Gastrocnemius medialis (tissue), 4 donors: ENCODE data around the gene IDUA. TPM values are rescaled to one million over a fixed set of nuclear protein-coding genes. Genes with fewer than 3 reads are reported as not detected.

Experiments
- ATAC-seq, 2 donors: fragments of 150-250 bp; one replicate each; pipeline ENCODE4 v1.9.1; 2016
- DNase-seq, 2 donors: peaks; one replicate each; pipeline ENCODE4 v3.0.0-alpha.2; 2019
- H3K27ac ChIP-seq, 4 donors: fragments of 200-600 bp; sonication (generic); 1 replicate in 1 of 4; 2 replicates in 3 of 4; pipeline ENCODE4 v1.5.1; 2016 to 2018; ENCODE audit warnings: mild to moderate bottlenecking in 2 of 4, moderate library complexity in 1 of 4
- H3K27me3 ChIP-seq, 3 donors: fragments of 200-600 bp; sonication (generic) in 2 of 3; 1 replicate in 1 of 3; 2 replicates in 2 of 3; pipeline versions ENCODE4 v1.5.1 to v1.6.0; 2016 to 2019; ENCODE audit warnings: mild to moderate bottlenecking in 1 of 3, moderate library complexity in 1 of 3
- H3K36me3 ChIP-seq, 2 donors: fragments of 200-600 bp; sonication (generic) in 1 of 2; one replicate each; pipeline ENCODE4 v1.5.1; 2017 to 2018
- H3K4me1 ChIP-seq, 2 donors: fragments of 200-600 bp; sonication (generic) in 1 of 2; one replicate each; pipeline ENCODE4 v1.5.1; 2016 to 2017; ENCODE audit warnings: mild to moderate bottlenecking in 2 of 2
- H3K4me3 ChIP-seq, 4 donors: fragments of 200-600 bp; sonication (generic) in 3 of 4; 1 replicate in 1 of 4; 2 replicates in 3 of 4; pipeline ENCODE4 v1.5.1; 2016 to 2019; ENCODE audit warnings: mild to moderate bottlenecking in 2 of 4
- H3K9me3 ChIP-seq, 3 donors: fragments of 200-600 bp; sonication (generic) in 2 of 3; 1 replicate in 1 of 3; 2 replicates in 2 of 3; pipeline ENCODE4 v1.5.1; 2016 to 2019
- POLR2A ChIP-seq, 2 donors: fragments of 450-650 bp; IDR thresholded peaks; one replicate each; pipeline ENCODE4 v1.6.1; 2017; ENCODE audit warnings: antibody characterized with exemption in 2 of 2, mild to moderate bottlenecking in 2 of 2, moderate library complexity in 2 of 2
- in situ Hi-C, 4 donors: fragments of 200-750 bp; cut with MboI; loops; one replicate each; pipeline versions ENCODE4 v1.15.0 to v1.8.0; 2017; ENCODE audit warnings: low sequenced_read_pairs in 4 of 4
- intact Hi-C: fragments of 100-400 bp; cut with DNase I; formaldehyde crosslinking; loops from one replicate; pipeline ENCODE4 v1.15.1; 2023; ENCODE audit warnings: low total_unique reads
- total RNA-seq, 4 donors: library from RNA; depleted of rRNA; stranded (reverse); fragments of >200 nt; gene quantifications; one replicate each; pipeline versions ENCODE4 v1.1.0 to v1.2.3, GENCODE V29; 2016
- TF ChIP-seq, protein P1 (sequence below), 5 experiments: fragments of 450-650 bp in 3 of 5; fragments of 200-600 bp in 2 of 5; sonication (generic) in 2 of 5; IDR thresholded peaks in 4 of 5; conservative IDR thresholded peaks in 1 of 5; 1 replicate in 4 of 5; 2 replicates in 1 of 5; pipeline ENCODE4 v1.5.1; 2016 to 2019; ENCODE audit warnings: antibody characterized with exemption in 5 of 5, mild to moderate bottlenecking in 3 of 5, moderate library complexity in 3 of 5

The IDUA gene
- total RNA-seq, 4 donors from 2014 or later = 0.12 to 10.8 (median 2.4) TPM

DNA sequence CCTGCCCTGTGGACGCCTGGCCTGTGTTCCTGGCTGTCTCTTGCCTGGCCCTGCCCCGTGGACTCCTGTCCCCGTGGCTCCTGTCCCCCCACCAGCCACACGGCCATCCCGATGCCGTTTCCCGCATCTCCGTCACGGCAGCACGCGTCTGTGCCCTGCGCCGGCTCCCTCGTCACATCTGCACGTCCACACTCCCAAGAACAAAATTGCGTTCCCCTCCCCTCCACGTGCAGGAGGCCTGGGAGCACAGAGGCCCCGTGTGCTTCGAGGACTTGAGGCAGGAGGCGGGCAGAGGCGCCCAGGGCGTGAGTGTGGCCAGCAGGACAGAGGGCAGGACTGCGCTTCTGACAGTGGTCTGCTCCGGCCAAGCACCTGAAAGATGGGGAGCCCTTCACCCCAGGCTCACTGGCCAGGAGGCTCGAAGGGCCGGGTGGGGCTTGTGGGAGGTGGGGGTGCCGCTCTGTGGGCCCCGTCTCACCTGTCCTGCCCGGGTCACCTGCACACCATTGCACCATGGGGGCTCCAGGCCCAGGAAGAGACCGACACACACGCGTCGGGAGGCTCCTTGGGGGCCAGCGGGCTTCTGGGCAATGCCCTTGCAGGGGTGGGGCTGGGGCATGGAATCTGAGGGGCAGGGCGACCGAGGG, 41.9 kb downstream of the IDUA start:
- no peak overlapping the region for H3K27ac ChIP-seq
- H3K4me3 ChIP-seq = no peak overlapping the region
- DNase-seq = no peak
- TF ChIP-seq, protein P1, sequence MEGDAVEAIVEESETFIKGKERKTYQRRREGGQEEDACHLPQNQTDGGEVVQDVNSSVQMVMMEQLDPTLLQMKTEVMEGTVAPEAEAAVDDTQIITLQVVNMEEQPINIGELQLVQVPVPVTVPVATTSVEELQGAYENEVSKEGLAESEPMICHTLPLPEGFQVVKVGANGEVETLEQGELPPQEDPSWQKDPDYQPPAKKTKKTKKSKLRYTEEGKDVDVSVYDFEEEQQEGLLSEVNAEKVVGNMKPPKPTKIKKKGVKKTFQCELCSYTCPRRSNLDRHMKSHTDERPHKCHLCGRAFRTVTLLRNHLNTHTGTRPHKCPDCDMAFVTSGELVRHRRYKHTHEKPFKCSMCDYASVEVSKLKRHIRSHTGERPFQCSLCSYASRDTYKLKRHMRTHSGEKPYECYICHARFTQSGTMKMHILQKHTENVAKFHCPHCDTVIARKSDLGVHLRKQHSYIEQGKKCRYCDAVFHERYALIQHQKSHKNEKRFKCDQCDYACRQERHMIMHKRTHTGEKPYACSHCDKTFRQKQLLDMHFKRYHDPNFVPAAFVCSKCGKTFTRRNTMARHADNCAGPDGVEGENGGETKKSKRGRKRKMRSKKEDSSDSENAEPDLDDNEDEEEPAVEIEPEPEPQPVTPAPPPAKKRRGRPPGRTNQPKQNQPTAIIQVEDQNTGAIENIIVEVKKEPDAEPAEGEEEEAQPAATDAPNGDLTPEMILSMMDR (IDR thresholded peaks at IDR 0.05 in 4 of 5, conservative IDR thresholded peaks at IDR 0.05 in 1 of 5) = no peak
- TF ChIP-seq POLR2A (IDR thresholded peaks at IDR 0.05) = no peak
- H3K27me3 ChIP-seq = peaks cover 26 to 48% (median 29%) of the 10 kb centered on the region in 3 donors
- in situ Hi-C loops = no loop called here
- H3K9me3 ChIP-seq = no peaks in the 10 kb centered on the region
- intact Hi-C loops = no loop called here
- H3K36me3 ChIP-seq = peaks cover 0 to 9% of the 10 kb centered on the region in 2 donors
- H3K4me1 ChIP-seq = peaks cover 0 to 3% of the 10 kb centered on the region in 2 donors
- ATAC-seq = no peak

DNA sequence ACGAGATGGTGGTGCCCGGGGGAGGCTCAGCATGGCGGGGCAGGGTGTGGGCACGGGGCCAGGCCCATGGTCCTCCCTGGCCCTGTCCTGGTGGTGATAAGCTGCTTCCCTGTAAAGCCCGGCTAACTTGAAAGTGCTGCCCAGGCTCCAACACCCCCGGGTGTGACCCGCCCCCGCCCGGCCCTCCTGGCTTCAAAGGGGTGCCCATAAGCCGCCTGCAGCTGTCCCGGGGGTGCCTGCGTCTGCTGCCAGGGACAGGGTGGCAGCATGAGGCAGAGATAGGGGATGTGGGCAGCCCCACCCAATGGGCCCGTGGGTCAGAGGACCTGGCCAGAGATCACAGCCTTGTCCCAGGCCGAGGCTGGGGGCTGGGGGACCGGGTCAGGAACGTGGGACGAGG, 42.7 kb downstream of the IDUA start:
- H3K4me1 ChIP-seq = peaks cover 0 to 11% of the 10 kb centered on the region in 2 donors
- intact Hi-C loops = no loop called here
- no peak for TF ChIP-seq POLR2A (IDR thresholded peaks at IDR 0.05)
- TF ChIP-seq, protein P1 (IDR thresholded peaks at IDR 0.05 in 4 of 5, conservative IDR thresholded peaks at IDR 0.05 in 1 of 5) = no peak
- H3K27ac ChIP-seq = no peak overlapping the region
- no peak for DNase-seq
- H3K36me3 ChIP-seq = peaks cover 0 to 9% of the 10 kb centered on the region in 2 donors
- H3K9me3 ChIP-seq = no peaks in the 10 kb centered on the region
- peaks cover 32 to 57% (median 38%) of the 10 kb centered on the region in 3 donors for H3K27me3 ChIP-seq
- in situ Hi-C loops = no loop called here
- no peak for ATAC-seq
- H3K4me3 ChIP-seq = no peak overlapping the region

DNA sequence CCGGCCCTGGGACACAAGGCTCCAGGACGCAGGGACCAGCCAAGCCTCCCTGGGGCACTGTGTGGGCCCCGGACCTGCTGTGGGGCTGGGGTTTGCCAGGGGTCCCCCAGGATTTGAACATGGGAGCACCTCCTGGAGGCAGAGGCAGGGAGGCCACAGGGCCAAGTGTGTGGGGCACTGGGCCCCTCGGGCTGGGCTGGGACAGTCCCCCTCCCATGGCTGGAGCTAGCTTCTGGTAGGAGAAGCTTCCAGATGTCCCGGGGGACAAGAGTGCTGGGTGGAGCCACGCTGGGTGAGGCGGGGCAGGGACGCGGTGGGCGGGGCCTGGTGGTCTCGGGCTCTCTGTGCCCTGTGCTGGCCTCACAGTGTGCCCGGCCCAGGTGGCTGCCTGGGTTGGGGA, 43.2 kb downstream of the IDUA start:
- DNase-seq = no peak
- Histone ChIP-seq H3K27me3 (peaks cover 36 to 59% (median 43%) of the 10 kb centered on the region in 3 donors), H3K36me3 (peaks cover 0 to 9% of the 10 kb centered on the region in 2 donors), H3K4me3 (no peak overlapping the region), H3K9me3 (no peaks in the 10 kb centered on the region), H3K27ac (no peak overlapping the region), H3K4me1 (peaks cover 0 to 11% of the 10 kb centered on the region in 2 donors)
- TF ChIP-seq, protein P1 (IDR thresholded peaks at IDR 0.05 in 4 of 5, conservative IDR thresholded peaks at IDR 0.05 in 1 of 5) = no peak
- no peak for TF ChIP-seq POLR2A (IDR thresholded peaks at IDR 0.05)
- in situ Hi-C loops (no loop called here), intact Hi-C loops (no loop called here)
- no peak for ATAC-seq

DNA sequence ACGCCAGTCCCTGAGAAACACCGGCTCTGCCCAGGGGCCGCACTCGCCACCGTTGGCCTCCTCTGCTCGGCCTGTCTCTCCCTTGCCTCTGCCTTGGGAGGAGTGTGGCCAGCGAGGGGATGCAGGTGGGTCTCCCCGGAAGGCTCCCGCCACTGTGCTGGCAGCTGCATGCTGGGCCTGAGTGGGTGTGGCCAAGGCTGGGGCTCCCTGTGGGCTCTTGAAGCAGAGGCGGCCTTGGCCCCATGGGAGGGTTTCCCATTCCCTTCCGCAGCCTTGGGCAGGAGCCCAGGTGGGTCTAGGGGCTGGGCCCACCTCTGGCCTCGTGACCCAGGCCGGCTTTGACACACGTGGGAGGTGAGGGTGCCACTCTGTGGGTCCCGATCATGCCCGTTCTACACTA, 43.7 kb downstream of the IDUA start:
- Histone ChIP-seq H3K4me3 (no peak overlapping the region), H3K4me1 (peaks cover 0 to 11% of the 10 kb centered on the region in 2 donors), H3K9me3 (no peaks in the 10 kb centered on the region), H3K27ac (no peak overlapping the region), H3K27me3 (peaks cover 38 to 64% (median 47%) of the 10 kb centered on the region in 3 donors), H3K36me3 (peaks cover 0 to 5% of the 10 kb centered on the region in 2 donors)
- intact Hi-C loops (no loop called here), in situ Hi-C loops (no loop called here)
- DNase-seq (no peak), ATAC-seq (no peak)
- TF ChIP-seq, protein P1 (IDR thresholded peaks at IDR 0.05 in 4 of 5, conservative IDR thresholded peaks at IDR 0.05 in 1 of 5) = no peak
- TF ChIP-seq POLR2A (IDR thresholded peaks at IDR 0.05) = no peak
